A549 (cell line): ENCODE measurements around the gene TBPL2. TPM values are rescaled to one million over a fixed set of nuclear protein-coding genes. Genes with fewer than 3 reads are reported as not detected.
A peak's percentile ranks its signal among the peaks of the same experiment; 100 is the strongest.

Source experiments
- ATAC-seq, 2 experiments: fragments of 200-7000 bp in 1 of 2; fragments of >200 bp in 1 of 2; cut with Nextera tagmentation in 1 of 2; cut with Tn5 transposase in 1 of 2; 3 replicates each; pipeline versions ENCODE4 v1.8.0 to v1.9.1; 2018 to 2020; ENCODE audit warnings: mild to moderate bottlenecking in 1 of 2, moderate library complexity in 1 of 2
- CTCF ChIA-PET: fragments of 300-600 bp; sonication (Branson Sonifier 250); formaldehyde crosslinking; extraction: SDS; loops from one replicate; lab custom pipeline; 2021; ENCODE audit warnings: antibody characterized with exemption, inconsistent platforms; lab: Yijun Ruan, JAX
- POLR2A ChIA-PET: fragments of 350-600 bp; formaldehyde crosslinking; extraction: SDS; loops from one replicate; lab custom pipeline; 2021; ENCODE audit warnings: antibody characterized with exemption, inconsistent platforms; lab: Yijun Ruan, JAX
- DNase-seq, 2 experiments: peaks; one replicate each; pipeline versions ENCODE4 v3.0.0 to v3.0.0-alpha.2; 2011 to 2016; ENCODE audit warnings: low read depth in 1 of 2, low spot score in 1 of 2
- FAIRE-seq: peaks from 2 replicates; lab custom pipeline; 2011; peaks lifted over from hg19 to GRCh38; lab: Jason Lieb, UNC
- H3K27ac ChIP-seq, 2 experiments: fragments of >200 bp; sonication (Bioruptor Twin); formaldehyde crosslinking; 3 replicates each; pipeline ENCODE4 v1.5.1; 2016 to 2017
- H3K4me1 ChIP-seq: fragments of >200 bp; sonication (Bioruptor Twin); formaldehyde crosslinking; 3 replicates; pipeline ENCODE4 v1.6.1; 2016
- H3K4me2 ChIP-seq: fragments of >200 bp; sonication (Bioruptor Twin); formaldehyde crosslinking; 3 replicates; pipeline ENCODE4 v1.6.1; 2016
- H3K4me3 ChIP-seq: fragments of >200 bp; sonication (Bioruptor Twin); formaldehyde crosslinking; 3 replicates; pipeline ENCODE4 v1.5.1; 2016
- H3K9me3 ChIP-seq: fragments of >200 bp; sonication (Bioruptor Twin); formaldehyde crosslinking; 3 replicates; pipeline ENCODE4 v1.6.1; 2016
- BHLHE40 ChIP-seq: IDR thresholded peaks from 2 replicates; pipeline ENCODE4 v1.6.1; 2012; ENCODE audit warnings: low read depth, low read length, inconsistent platforms
- CBX8 ChIP-seq: fragments of 200-600 bp; sonication (generic); IDR thresholded peaks from 2 replicates; pipeline ENCODE4 v1.6.1; 2016
- CEBPB ChIP-seq, 2 experiments: fragments of >200 bp in 1 of 2; sonication (Bioruptor Twin) in 1 of 2; formaldehyde crosslinking in 1 of 2; IDR thresholded peaks; 2 replicates each; pipeline ENCODE4 v1.6.1; 2012 to 2016
- CHD4 ChIP-seq: fragments of 200-600 bp; sonication (generic); IDR thresholded peaks from 2 replicates; pipeline ENCODE4 v1.6.1; 2016; ENCODE audit warnings: antibody characterized with exemption, mild to moderate bottlenecking, borderline replicate concordance
- FOXS1 ChIP-seq: fragments of 250-450 bp; sonication (Bioruptor Pico); IDR thresholded peaks from 2 replicates; pipeline ENCODE4 v1.5.0; 2020; ENCODE audit warnings: mild to moderate bottlenecking, moderate library complexity
- HDAC2 ChIP-seq: fragments of 200-600 bp; sonication (generic); IDR thresholded peaks from 2 replicates; pipeline ENCODE4 v1.6.1; 2016
- HOXB5 ChIP-seq: fragments of 250-450 bp; sonication (Bioruptor Pico); IDR thresholded peaks from 2 replicates; pipeline ENCODE4 v1.5.0; 2020; ENCODE audit warnings: mild to moderate bottlenecking, moderate library complexity
- JUN ChIP-seq, 2 experiments: fragments of >200 bp; sonication (Bioruptor Twin); formaldehyde crosslinking; IDR thresholded peaks; 2 replicates in 1 of 2; 3 replicates in 1 of 2; pipeline ENCODE4 v1.6.1; 2016 to 2017
- MAFK ChIP-seq: fragments of 450-650 bp; IDR thresholded peaks from 2 replicates; pipeline ENCODE4 v1.6.1; 2014; ENCODE audit not compliant: partially characterized antibody
- POLR2A ChIP-seq: IDR thresholded peaks from 2 replicates; pipeline ENCODE4 v1.6.1; 2012; ENCODE audit warnings: mild to moderate bottlenecking, low read length
- POLR2AphosphoS2 ChIP-seq: conservative IDR thresholded peaks from 2 replicates; pipeline ENCODE4 v1.6.1; 2012; ENCODE audit warnings: low read length, improper control_type of control experiment, inconsistent platforms
- RAD21 ChIP-seq, 2 experiments: fragments of >200 bp in 1 of 2; sonication (Bioruptor Twin) in 1 of 2; formaldehyde crosslinking in 1 of 2; IDR thresholded peaks in 1 of 2; conservative IDR thresholded peaks in 1 of 2; 2 replicates in 1 of 2; 3 replicates in 1 of 2; pipeline ENCODE4 v1.6.1; 2012 to 2018; ENCODE audit warnings: inconsistent platforms in 1 of 2
- RFX5 ChIP-seq: fragments of 450-650 bp; IDR thresholded peaks from 2 replicates; pipeline ENCODE4 v1.7.1; 2014; ENCODE audit warnings: antibody characterized with exemption, mild to moderate bottlenecking, moderate library complexity
- RNF2 ChIP-seq: fragments of 200-600 bp; sonication (generic); IDR thresholded peaks from 2 replicates; pipeline ENCODE4 v1.6.1; 2016; ENCODE audit warnings: low read depth, mild to moderate bottlenecking, antibody characterized with exemption, moderate library complexity, borderline replicate concordance
- SMC3 ChIP-seq: fragments of >200 bp; sonication (Bioruptor Twin); formaldehyde crosslinking; IDR thresholded peaks from 3 replicates; pipeline ENCODE4 v1.6.1; 2018; ENCODE audit warnings: inconsistent platforms
- TFCP2L1 ChIP-seq: fragments of 250-450 bp; sonication (Bioruptor Pico); IDR thresholded peaks from 2 replicates; pipeline ENCODE4 v1.5.0; 2021; ENCODE audit warnings: mild to moderate bottlenecking
- ZFP36 ChIP-seq: fragments of 450-650 bp; IDR thresholded peaks from 2 replicates; pipeline ENCODE4 v1.6.1; 2014; ENCODE audit warnings: borderline replicate concordance; ENCODE audit not compliant: partially characterized antibody
- ZNF302 ChIP-seq: fragments of 250-450 bp; sonication (Bioruptor Pico); IDR thresholded peaks from 2 replicates; pipeline ENCODE4 v1.9.0; 2021; ENCODE audit warnings: inconsistent platforms, mild to moderate bottlenecking, moderate library complexity
- ZSCAN20 ChIP-seq: fragments of 250-450 bp; sonication (Bioruptor Pico); IDR thresholded peaks from 2 replicates; pipeline ENCODE4 v1.8.0; 2022; ENCODE audit warnings: mild to moderate bottlenecking, moderate library complexity
- WGBS: methylation state at CpG from one replicate; pipeline ENCODE4 v1.1.6; 2017; ENCODE audit errors: missing lambda C conversion rate; 5-methylcytosine and 5-hydroxymethylcytosine counted together
- polyA plus RNA-seq, 4 experiments: library from polyadenylated mRNA; depleted of rRNA in 3 of 4; stranded (reverse); fragments of >200 nt; fragmentation: RNase III in 1 of 4; extraction: RNeasy Plus Mini Kit Qiagen cat#74134 plus additional on column Dnase treatment in 1 of 4; gene quantifications; 2 replicates in 3 of 4; 3 replicates in 1 of 4; pipeline ENCODE4 v1.2.3, GENCODE V29; 2011 to 2017
- TF ChIP-seq, protein P1 (sequence below): IDR thresholded peaks from 2 replicates; pipeline ENCODE4 v1.6.1; 2012
- TF ChIP-seq, protein P2 (sequence below): IDR thresholded peaks from 2 replicates; pipeline ENCODE4 v1.6.1; 2012
- TF ChIP-seq, protein P3 (sequence below): IDR thresholded peaks from 2 replicates; pipeline ENCODE4 v1.6.1; 2012; ENCODE audit warnings: low read depth, borderline replicate concordance
- TF ChIP-seq, protein P4 (sequence below): fragments of >200 bp; sonication (Bioruptor Twin); formaldehyde crosslinking; IDR thresholded peaks from 3 replicates; pipeline ENCODE4 v1.6.1; 2016
- TF ChIP-seq, protein P5 (sequence below): fragments of 450-650 bp; IDR thresholded peaks from 2 replicates; pipeline ENCODE4 v1.6.1; 2014; ENCODE audit warnings: antibody characterized with exemption
- TF ChIP-seq, protein P6 (sequence below): fragments of 200-600 bp; sonication (generic); IDR thresholded peaks from 2 replicates; pipeline ENCODE4 v1.6.1; 2016; ENCODE audit warnings: antibody characterized with exemption, mild to moderate bottlenecking, moderate library complexity

Gene TBPL2
- polyA plus RNA-seq, 2 of the 4 experiments (the other 2 are of a cell fraction) = not detected

DNA sequence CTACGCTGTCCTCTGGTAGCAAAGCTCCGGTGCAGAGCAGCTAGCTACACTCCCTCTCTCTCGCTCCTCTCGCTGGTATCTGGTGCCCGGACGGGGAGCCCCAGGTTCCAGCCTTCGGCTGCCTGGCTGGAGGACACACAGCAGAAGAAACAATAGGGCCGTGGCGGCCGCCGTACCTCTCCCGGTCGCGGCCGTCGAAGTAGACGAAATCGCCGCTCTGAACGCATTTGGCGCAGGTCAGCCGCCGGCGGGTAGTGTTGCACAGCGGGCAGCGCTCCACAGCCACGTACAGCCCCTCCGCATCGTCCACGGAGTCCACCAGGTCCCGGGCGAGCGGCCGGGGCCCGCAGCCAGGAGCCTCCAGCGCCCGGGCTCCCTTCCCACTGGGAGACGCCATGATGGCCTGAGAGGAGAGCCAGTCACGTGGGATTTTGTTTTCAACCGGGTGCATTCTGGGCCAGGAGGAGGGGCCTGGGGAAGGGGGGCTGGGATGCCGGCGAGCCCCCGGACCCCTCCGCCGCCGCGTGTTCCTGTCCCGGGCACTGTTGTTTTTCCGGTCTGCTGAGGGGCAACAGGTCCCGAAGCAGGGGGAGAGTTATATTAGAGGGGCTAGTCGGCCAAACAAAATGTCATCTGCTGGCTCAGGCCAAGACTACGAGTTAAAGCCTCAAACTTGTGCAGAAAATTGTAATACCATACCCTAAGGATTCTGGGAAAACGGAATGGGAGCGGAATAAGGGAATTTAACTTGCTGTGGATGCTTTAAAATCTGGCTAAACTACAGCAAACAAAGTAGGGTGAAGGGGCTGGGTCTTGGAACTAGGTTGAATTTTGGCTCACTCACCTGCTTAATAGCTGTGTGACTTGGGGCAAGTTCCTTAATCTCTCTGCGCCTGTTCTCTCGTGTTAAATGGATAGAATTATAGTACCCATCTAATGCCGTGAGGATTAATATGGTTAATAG lies 28.7 kb downstream of the TBPL2 start, which contains the start of gene ATG14 (continued):
- TF ChIP-seq, protein P1, sequence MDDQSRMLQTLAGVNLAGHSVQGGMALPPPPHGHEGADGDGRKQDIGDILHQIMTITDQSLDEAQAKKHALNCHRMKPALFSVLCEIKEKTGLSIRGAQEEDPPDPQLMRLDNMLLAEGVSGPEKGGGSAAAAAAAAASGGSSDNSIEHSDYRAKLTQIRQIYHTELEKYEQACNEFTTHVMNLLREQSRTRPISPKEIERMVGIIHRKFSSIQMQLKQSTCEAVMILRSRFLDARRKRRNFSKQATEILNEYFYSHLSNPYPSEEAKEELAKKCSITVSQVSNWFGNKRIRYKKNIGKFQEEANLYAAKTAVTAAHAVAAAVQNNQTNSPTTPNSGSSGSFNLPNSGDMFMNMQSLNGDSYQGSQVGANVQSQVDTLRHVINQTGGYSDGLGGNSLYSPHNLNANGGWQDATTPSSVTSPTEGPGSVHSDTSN = peak; percentile 66; the same call in 1 of the 2 replicates
- no peak for TF ChIP-seq RAD21 (conservative IDR thresholded peaks at IDR 0.05 in 1 of 2, IDR thresholded peaks at IDR 0.05 in 1 of 2)
- no peak for TF ChIP-seq TFCP2L1 (CRISPR knock-in tag)
- no peak for TF ChIP-seq ZSCAN20 (CRISPR knock-in tag)
- TF ChIP-seq, protein P2, sequence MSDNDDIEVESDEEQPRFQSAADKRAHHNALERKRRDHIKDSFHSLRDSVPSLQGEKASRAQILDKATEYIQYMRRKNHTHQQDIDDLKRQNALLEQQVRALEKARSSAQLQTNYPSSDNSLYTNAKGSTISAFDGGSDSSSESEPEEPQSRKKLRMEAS = peak; percentile 77
- peak; percentile 52 for TF ChIP-seq POLR2A
- TF ChIP-seq FOXS1 = no peak
- TF ChIP-seq JUN (IDR thresholded peaks at IDR 0.05) = peak; percentile 80 to 89; a peak in 4 of 5 replicates
- TF ChIP-seq SMC3 = no peak
- TF ChIP-seq RNF2 = no peak
- TF ChIP-seq, protein P3, sequence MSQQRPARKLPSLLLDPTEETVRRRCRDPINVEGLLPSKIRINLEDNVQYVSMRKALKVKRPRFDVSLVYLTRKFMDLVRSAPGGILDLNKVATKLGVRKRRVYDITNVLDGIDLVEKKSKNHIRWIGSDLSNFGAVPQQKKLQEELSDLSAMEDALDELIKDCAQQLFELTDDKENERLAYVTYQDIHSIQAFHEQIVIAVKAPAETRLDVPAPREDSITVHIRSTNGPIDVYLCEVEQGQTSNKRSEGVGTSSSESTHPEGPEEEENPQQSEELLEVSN = peak; percentile 61; the same call in 1 of the 2 replicates
- TF ChIP-seq, protein P4, sequence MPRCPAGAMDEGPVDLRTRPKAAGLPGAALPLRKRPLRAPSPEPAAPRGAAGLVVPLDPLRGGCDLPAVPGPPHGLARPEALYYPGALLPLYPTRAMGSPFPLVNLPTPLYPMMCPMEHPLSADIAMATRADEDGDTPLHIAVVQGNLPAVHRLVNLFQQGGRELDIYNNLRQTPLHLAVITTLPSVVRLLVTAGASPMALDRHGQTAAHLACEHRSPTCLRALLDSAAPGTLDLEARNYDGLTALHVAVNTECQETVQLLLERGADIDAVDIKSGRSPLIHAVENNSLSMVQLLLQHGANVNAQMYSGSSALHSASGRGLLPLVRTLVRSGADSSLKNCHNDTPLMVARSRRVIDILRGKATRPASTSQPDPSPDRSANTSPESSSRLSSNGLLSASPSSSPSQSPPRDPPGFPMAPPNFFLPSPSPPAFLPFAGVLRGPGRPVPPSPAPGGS = peak; percentile 73; the same call in 1 of the 3 replicates
- no peak for TF ChIP-seq MAFK
- TF ChIP-seq ZNF302 = 0 out of 2 replicates have a peak, but pooled peaks have one; percentile 57
- peak; percentile 99 for TF ChIP-seq HDAC2
- TF ChIP-seq, protein P5, sequence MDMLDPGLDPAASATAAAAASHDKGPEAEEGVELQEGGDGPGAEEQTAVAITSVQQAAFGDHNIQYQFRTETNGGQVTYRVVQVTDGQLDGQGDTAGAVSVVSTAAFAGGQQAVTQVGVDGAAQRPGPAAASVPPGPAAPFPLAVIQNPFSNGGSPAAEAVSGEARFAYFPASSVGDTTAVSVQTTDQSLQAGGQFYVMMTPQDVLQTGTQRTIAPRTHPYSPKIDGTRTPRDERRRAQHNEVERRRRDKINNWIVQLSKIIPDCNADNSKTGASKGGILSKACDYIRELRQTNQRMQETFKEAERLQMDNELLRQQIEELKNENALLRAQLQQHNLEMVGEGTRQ = peak; percentile 88
- peak; percentile 54 for TF ChIP-seq ZFP36
- TF ChIP-seq HOXB5 (CRISPR knock-in tag) = peak; percentile 46; the same call in 1 of the 2 replicates
- TF ChIP-seq CEBPB (IDR thresholded peaks at IDR 0.05) = no peak
- TF ChIP-seq POLR2AphosphoS2 = no peak
- TF ChIP-seq CBX8 = no peak
- TF ChIP-seq BHLHE40 = no peak
- no peak for TF ChIP-seq CHD4

DNA sequence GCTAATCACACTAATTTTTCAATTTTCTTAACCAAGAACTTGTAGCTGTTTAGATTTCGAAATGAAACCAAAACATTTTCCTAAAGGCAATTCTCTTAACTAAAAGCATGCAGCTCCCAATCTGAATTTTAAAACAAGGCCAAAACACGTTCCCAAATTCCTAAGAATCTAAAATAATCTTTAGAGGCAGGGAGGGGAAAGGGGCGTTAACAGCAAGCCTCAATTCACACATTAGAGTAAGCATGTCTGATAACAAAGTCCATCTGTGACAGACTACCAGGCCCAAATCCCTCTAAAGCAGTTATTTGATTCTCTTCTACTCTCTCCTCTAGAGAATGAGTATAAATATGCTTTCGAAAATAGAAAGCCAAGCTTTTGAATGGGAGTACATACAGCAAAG lies 29.5 kb downstream of the TBPL2 start:
- H3K4me2 ChIP-seq = peak overlapping the region; percentile 80
- H3K9me3 ChIP-seq = no peaks in the 10 kb centered on the region
- POLR2A ChIA-PET = interaction anchor here (1.0 to 1.2 kb wide), 3 partner anchors 21 to 170 kb away, joined by 3 to 4 read pairs (median 4); no protein-coding TSS in a partner anchor
- DNase-seq = no peak
- TF ChIP-seq, protein P6, sequence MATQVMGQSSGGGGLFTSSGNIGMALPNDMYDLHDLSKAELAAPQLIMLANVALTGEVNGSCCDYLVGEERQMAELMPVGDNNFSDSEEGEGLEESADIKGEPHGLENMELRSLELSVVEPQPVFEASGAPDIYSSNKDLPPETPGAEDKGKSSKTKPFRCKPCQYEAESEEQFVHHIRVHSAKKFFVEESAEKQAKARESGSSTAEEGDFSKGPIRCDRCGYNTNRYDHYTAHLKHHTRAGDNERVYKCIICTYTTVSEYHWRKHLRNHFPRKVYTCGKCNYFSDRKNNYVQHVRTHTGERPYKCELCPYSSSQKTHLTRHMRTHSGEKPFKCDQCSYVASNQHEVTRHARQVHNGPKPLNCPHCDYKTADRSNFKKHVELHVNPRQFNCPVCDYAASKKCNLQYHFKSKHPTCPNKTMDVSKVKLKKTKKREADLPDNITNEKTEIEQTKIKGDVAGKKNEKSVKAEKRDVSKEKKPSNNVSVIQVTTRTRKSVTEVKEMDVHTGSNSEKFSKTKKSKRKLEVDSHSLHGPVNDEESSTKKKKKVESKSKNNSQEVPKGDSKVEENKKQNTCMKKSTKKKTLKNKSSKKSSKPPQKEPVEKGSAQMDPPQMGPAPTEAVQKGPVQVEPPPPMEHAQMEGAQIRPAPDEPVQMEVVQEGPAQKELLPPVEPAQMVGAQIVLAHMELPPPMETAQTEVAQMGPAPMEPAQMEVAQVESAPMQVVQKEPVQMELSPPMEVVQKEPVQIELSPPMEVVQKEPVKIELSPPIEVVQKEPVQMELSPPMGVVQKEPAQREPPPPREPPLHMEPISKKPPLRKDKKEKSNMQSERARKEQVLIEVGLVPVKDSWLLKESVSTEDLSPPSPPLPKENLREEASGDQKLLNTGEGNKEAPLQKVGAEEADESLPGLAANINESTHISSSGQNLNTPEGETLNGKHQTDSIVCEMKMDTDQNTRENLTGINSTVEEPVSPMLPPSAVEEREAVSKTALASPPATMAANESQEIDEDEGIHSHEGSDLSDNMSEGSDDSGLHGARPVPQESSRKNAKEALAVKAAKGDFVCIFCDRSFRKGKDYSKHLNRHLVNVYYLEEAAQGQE = no peak
- no peak for TF ChIP-seq RFX5
- TF ChIP-seq, all 56 proteins: peak for 0
- peak overlapping the region; percentile 83 for H3K4me3 ChIP-seq
- WGBS = 22% methylated on average over 4 of the region's 4 CpGs
- peaks cover 12% of the 10 kb centered on the region; the same call in 2 of the 3 replicates for H3K4me1 ChIP-seq
- peak overlapping the region; percentile 82 to 94 for H3K27ac ChIP-seq
- FAIRE-seq (no peak), ATAC-seq (no peak)
- CTCF ChIA-PET = interaction anchor here (1.8 to 2.7 kb wide), 2 partner anchors 16 to 140 kb away, joined by 4 to 9 read pairs; partner anchors contain the start of gene FBXO34
